WERI-Rb-1 (cell line): ENCODE results near the gene MTPN.

Experiments
- DNase-seq: peaks from one replicate; pipeline ENCODE4 v3.0.0-alpha.2; 2020
- H3K27ac ChIP-seq: fragments of 250-450 bp; sonication (Bioruptor Pico); 2 replicates; pipeline ENCODE4 v1.5.1; 2020; ENCODE audit warnings: mild to moderate bottlenecking, moderate library complexity
- H3K27me3 ChIP-seq: fragments of 250-450 bp; sonication (Bioruptor Pico); 2 replicates; pipeline ENCODE4 v1.5.1; 2021; ENCODE audit warnings: mild to moderate bottlenecking, low read depth, moderate library complexity; ENCODE audit not compliant: insufficient read depth, severe bottlenecking
- H3K36me3 ChIP-seq: fragments of 250-450 bp; sonication (Bioruptor Pico); 2 replicates; pipeline ENCODE4 v1.5.1; 2020; ENCODE audit warnings: mild to moderate bottlenecking, moderate library complexity
- H3K4me3 ChIP-seq: 2 replicates; pipeline ENCODE4 v1.5.1; 2011; ENCODE audit warnings: low read depth, mild to moderate bottlenecking, control low read depth, low read length
- H3K9me3 ChIP-seq: fragments of 250-450 bp; sonication (Bioruptor Pico); 2 replicates; pipeline ENCODE4 v1.5.1; 2021; ENCODE audit warnings: mild to moderate bottlenecking, moderate library complexity; ENCODE audit not compliant: severe bottlenecking
- TF ChIP-seq, protein P1 (sequence below): IDR thresholded peaks from 2 replicates; pipeline ENCODE4 v1.5.1; 2011; ENCODE audit warnings: low read depth, mild to moderate bottlenecking, control low read depth, inconsistent platforms, low read length

Gene MTPN

DNA sequence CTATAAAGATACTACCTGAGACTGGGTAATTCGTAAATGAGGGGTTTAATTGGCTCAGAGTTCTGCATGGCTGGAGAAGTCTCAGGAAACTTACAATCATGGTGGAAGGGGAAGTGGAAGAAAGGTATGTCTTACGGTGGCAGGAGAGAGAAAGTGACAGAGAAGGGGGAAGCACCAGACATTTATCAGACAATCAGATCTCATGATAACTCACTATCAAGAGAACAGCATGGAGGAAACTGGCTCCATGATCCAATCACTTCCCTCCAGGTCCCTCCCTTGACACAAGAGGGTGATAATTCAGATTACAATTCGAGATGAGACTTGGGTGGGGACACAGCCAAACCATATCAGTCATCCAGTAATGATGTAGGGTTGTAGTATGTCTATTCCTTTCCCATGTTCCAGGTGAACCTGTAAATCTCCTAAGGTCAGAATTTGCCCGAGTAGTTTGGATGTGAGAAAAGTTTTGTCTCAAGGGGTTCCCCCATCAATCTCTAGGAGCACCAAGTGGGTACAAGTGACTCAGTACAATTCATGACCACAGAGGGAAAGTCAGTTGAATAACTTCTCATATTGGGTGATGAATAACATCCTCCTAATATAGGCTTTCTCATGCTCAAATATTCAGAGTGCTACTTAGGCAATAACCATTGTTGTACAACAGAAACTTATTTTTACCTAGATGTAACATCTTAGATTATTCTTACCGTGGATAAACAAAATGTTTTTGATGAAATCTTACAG is 39.7 kb upstream of the MTPN start:
- Histone ChIP-seq H3K9me3 (no peaks in the 10 kb centered on the region), H3K27me3 (no peaks in the 10 kb centered on the region), H3K36me3 (no peaks in the 10 kb centered on the region), H3K4me3 (no peak overlapping the region), H3K27ac (no peak overlapping the region)
- DNase-seq: no peak
- TF ChIP-seq, protein P1, sequence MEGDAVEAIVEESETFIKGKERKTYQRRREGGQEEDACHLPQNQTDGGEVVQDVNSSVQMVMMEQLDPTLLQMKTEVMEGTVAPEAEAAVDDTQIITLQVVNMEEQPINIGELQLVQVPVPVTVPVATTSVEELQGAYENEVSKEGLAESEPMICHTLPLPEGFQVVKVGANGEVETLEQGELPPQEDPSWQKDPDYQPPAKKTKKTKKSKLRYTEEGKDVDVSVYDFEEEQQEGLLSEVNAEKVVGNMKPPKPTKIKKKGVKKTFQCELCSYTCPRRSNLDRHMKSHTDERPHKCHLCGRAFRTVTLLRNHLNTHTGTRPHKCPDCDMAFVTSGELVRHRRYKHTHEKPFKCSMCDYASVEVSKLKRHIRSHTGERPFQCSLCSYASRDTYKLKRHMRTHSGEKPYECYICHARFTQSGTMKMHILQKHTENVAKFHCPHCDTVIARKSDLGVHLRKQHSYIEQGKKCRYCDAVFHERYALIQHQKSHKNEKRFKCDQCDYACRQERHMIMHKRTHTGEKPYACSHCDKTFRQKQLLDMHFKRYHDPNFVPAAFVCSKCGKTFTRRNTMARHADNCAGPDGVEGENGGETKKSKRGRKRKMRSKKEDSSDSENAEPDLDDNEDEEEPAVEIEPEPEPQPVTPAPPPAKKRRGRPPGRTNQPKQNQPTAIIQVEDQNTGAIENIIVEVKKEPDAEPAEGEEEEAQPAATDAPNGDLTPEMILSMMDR: no peak

DNA sequence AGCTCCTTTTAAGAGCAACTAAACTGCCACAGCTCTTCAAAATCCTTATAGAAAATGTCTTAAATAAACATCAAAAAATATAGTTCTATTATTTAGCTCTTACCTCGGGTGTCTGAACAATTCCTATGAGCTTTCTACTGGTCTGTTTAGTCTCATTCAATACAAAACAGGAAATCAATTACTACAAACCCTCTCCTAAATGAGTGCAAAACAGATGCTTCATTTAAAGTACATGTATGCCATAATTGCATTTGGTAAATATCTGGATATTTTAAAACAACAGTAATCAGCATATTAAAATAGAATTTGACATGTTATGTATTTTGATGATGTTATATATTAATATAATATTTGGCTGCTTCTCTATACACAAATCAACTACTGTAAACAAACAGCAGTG is 38.5 kb upstream of the MTPN start:
- no peaks in the 10 kb centered on the region for H3K9me3 ChIP-seq
- H3K27me3 ChIP-seq: no peaks in the 10 kb centered on the region
- TF ChIP-seq, protein P1: no peak

DNA sequence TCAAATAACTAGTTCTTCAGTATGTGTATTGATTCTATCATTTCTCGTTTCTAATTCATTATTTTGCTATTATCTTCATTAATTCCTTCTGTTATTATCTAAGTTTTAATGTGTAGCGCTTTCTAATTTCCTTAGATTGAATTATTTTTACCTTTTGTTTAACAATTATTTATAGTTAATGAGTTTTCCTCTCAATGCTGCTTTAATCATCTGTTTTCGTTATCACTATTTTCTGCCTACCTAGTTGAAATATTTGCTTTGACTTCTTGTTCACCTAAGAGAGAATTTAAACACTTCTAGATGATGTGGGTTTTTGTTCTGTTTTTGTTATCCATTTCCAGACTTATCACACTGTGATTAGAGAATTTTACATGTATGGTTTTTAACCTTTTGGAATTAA is 37.5 kb upstream of the MTPN start:
- H3K4me3 ChIP-seq: no peak overlapping the region
- no peak overlapping the region for H3K27ac ChIP-seq
- H3K36me3 ChIP-seq: no peaks in the 10 kb centered on the region
- H3K27me3 ChIP-seq: no peaks in the 10 kb centered on the region
- no peaks in the 10 kb centered on the region for H3K9me3 ChIP-seq
- TF ChIP-seq, protein P1: no peak
- no peak for DNase-seq

More for the DNA sequence above, 38.5 kb upstream of the MTPN start:
- no peaks in the 10 kb centered on the region for H3K36me3 ChIP-seq
- DNase-seq: no peak
- no peak overlapping the region for H3K27ac ChIP-seq
- H3K4me3 ChIP-seq: no peak overlapping the region

DNA sequence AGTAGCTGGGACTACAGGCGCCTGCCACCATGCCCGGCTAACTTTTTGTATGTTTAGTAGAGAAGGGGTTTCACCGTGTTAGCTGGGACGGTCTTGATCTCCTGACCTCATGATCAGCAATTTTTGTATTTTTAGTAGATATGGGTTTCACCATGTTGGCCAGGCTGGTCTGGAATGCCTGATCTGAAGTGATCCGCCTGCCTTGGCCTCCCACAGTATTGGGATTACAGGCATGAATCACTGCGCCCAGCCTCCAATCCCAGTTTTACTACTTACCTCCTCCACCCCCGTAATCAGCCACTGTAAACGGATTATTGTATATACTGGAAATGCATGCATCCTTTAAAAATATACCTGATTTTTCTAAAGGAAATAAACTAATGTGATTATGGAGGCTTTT is 35.1 kb upstream of the MTPN start:
- no peaks in the 10 kb centered on the region for H3K9me3 ChIP-seq
- no peak for DNase-seq
- H3K36me3 ChIP-seq: no peaks in the 10 kb centered on the region
- H3K27ac ChIP-seq: no peak overlapping the region
- TF ChIP-seq, protein P1: no peak
- H3K27me3 ChIP-seq: no peaks in the 10 kb centered on the region
- H3K4me3 ChIP-seq: no peak overlapping the region

DNA sequence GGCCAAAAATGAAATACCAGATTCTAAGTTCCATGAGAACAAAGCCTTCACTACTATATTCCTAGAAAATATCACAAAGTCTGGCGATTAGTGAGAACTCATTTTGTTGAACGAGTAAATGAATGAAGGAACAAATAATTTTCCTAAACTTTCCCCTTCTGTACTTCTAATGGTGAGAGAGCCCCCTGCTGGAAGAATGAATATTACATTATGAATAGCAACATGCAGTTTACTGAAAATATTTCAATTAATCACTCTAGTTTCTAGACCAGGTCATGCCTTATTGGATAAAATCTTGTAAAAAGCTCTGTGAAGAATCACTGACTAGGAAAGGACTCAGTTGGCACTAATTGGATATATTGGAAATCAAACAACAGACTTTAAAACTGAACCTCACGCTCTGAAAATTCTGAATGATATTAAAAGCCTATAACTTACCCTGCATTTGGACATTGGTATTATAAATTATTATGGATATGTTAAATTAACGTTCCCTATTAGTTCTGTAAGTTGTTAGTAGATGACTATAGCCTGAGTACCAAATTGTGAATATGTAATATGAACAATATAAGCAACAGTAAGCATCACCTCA is 32.4 kb upstream of the MTPN start:
- Histone ChIP-seq H3K27me3 (no peaks in the 10 kb centered on the region), H3K4me3 (no peak overlapping the region), H3K27ac (no peak overlapping the region), H3K36me3 (no peaks in the 10 kb centered on the region), H3K9me3 (no peaks in the 10 kb centered on the region)
- TF ChIP-seq, protein P1: no peak
- DNase-seq: no peak
